A172 (cell line): ENCODE results near the gene PHOSPHO2. TPM values are rescaled to one million over a fixed set of nuclear protein-coding genes. Genes with fewer than 3 reads are reported as not detected.

Experiments
- total RNA-seq: library from RNA; depleted of rRNA; stranded (reverse); fragments of >200 nt; shearing (Covaris generic); gene quantifications from 2 replicates; pipeline ENCODE4 v1.2.3, GENCODE V29; 2014; rRNA removed

PHOSPHO2 gene
- total RNA-seq, 1 experiment from 2014 or later = 13.5 TPM

Other genes starting within 250 kb of the PHOSPHO2 start
- gene BBS5, start 215.0 kb upstream of the PHOSPHO2 start, total RNA-seq = 1.7 and 2.0 TPM in 2 replicates
- 0.19 TPM in 1 of 2 replicates, not detected in the other for gene KLHL41, start 184.8 kb upstream of the PHOSPHO2 start, total RNA-seq
- 37.3 and 40.4 TPM in 2 replicates for gene FASTKD1, start 120.6 kb upstream of the PHOSPHO2 start, total RNA-seq
- 30.4 and 48.6 TPM in 2 replicates for gene PPIG, start 110.1 kb upstream of the PHOSPHO2 start, total RNA-seq
- gene CFAP210, start 64 bp upstream of the PHOSPHO2 start, total RNA-seq = not detected in 2 replicates
- 24.9 and 29.0 TPM in 2 replicates for gene KLHL23, start 39.4 kb downstream of the PHOSPHO2 start, total RNA-seq
- 212 and 287 TPM in 2 replicates for gene SSB, start 104.4 kb downstream of the PHOSPHO2 start, total RNA-seq
- gene METTL5, start 130.4 kb downstream of the PHOSPHO2 start, total RNA-seq = 141 and 192 TPM in 2 replicates
- gene UBR3, start 133.0 kb downstream of the PHOSPHO2 start, total RNA-seq = 19.9 and 21.0 TPM in 2 replicates